DOHH2 (cell line): ENCODE measurements around the gene TMEM266.

Experiments
- EZH2phosphoT487 ChIP-seq: fragments of 200-600 bp; sonication (generic); IDR thresholded peaks from 2 replicates; pipeline ENCODE4 v1.6.1; 2017; ENCODE audit warnings: borderline replicate concordance, mild to moderate bottlenecking, antibody characterized with exemption, low read length, moderate library complexity, mixed read lengths
- TF ChIP-seq, protein P1 (sequence below): fragments of 200-600 bp; sonication (generic); IDR thresholded peaks from one replicate; pipeline ENCODE4 v1.5.1; 2014; ENCODE audit warnings: antibody characterized with exemption, mild to moderate bottlenecking, low read depth, low read length; ENCODE audit not compliant: poor library complexity, severe bottlenecking

DNA sequence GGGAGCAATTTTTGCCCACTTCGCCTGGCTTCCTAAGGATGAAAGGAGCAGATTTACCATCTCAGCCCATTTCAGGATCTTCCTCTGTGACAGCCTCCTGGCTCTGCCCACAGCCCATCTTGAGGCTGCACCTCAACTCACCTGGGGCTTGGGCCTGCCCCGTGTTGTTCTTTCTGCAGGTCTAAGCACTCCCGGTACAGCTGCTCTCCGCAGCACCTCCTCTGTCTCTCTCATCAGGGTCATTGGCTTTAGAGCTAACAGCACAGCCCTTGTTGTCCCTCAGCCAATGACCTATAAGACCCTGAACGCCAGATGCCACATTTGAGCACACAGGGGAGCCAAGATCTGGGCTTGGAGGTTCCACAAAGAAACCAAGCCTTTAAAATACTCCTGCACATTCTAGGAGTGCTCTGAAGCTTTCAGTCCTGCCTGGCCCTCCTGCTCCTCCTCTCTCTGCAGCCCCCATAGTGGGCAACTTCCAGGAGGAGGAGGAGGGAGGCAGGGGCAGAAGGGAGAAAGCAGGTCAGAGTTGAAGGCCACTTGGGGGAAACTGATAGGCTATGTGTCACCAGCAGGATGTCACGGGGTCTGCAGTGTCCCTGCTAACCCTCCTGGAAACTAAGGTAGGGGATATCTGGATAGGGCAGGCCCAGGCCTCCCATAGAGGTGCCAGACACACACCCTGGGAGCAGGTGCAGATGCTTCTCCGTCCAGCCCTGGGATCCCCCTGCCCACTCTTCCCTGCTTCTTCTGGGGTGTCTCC, 135.9 kb downstream of the TMEM266 start:
- TF ChIP-seq, protein P1, sequence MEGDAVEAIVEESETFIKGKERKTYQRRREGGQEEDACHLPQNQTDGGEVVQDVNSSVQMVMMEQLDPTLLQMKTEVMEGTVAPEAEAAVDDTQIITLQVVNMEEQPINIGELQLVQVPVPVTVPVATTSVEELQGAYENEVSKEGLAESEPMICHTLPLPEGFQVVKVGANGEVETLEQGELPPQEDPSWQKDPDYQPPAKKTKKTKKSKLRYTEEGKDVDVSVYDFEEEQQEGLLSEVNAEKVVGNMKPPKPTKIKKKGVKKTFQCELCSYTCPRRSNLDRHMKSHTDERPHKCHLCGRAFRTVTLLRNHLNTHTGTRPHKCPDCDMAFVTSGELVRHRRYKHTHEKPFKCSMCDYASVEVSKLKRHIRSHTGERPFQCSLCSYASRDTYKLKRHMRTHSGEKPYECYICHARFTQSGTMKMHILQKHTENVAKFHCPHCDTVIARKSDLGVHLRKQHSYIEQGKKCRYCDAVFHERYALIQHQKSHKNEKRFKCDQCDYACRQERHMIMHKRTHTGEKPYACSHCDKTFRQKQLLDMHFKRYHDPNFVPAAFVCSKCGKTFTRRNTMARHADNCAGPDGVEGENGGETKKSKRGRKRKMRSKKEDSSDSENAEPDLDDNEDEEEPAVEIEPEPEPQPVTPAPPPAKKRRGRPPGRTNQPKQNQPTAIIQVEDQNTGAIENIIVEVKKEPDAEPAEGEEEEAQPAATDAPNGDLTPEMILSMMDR, result no peak
- no peak for TF ChIP-seq EZH2phosphoT487
